IMR-90 (cell line): ENCODE measurements around the gene LRRC4C. TPM values are rescaled to one million over a fixed set of nuclear protein-coding genes. Genes with fewer than 3 reads are reported as not detected.

Source experiments
- ATAC-seq: fragments of 200-7000 bp; cut with Tn5 transposase; 2 replicates; pipeline ENCODE4 v1.9.1; 2020; ENCODE audit warnings: low read depth, mild to moderate bottlenecking, moderate library complexity
- BruUV-seq: library from RNA; stranded (reverse); fragments of 400-500 nt; replicated peaks from 2 replicates; lab custom pipeline; 2021; lab: Mats Ljungman, UMichigan
- CTCF ChIA-PET: fragments of 300-600 bp; formaldehyde crosslinking; extraction: SDS; loops from one replicate; lab custom pipeline; 2021; ENCODE audit warnings: antibody characterized with exemption; lab: Yijun Ruan, JAX
- POLR2A ChIA-PET: fragments of 300-600 bp; sonication (Branson Sonifier 250); formaldehyde crosslinking; loops from one replicate; lab custom pipeline; 2022; ENCODE audit warnings: antibody characterized with exemption; ENCODE audit not compliant: unreplicated experiment; lab: Charles Lee
- DNase-seq: peaks from one replicate; pipeline ENCODE4 v3.0.0; 2013
- H2AFZ ChIP-seq: replicated peaks from 2 replicates; pipeline ENCODE3; 2013; ENCODE audit warnings: low read length, mild to moderate bottlenecking; ENCODE audit not compliant: poor library complexity
- H2AK5ac ChIP-seq: 2 replicates; pipeline ENCODE4 v1.6.1; 2013; ENCODE audit warnings: low read depth, low read length, inconsistent platforms
- H2AK9ac ChIP-seq: replicated peaks from 2 replicates; pipeline ENCODE3; 2013; ENCODE audit warnings: mild to moderate bottlenecking, low read depth, low read length, moderate library complexity; ENCODE audit not compliant: poor library complexity
- H2BK120ac ChIP-seq: 2 replicates; pipeline ENCODE4 v1.6.1; 2013; ENCODE audit warnings: low read depth, low read length, inconsistent platforms
- H2BK15ac ChIP-seq: 3 replicates; pipeline ENCODE4 v1.6.1; 2013; ENCODE audit warnings: low read depth, low read length, inconsistent platforms
- H2BK20ac ChIP-seq: 2 replicates; pipeline ENCODE4 v1.6.1; 2013; ENCODE audit warnings: low read depth, mild to moderate bottlenecking, inconsistent platforms, low read length, moderate library complexity
- H2BK5ac ChIP-seq: 2 replicates; pipeline ENCODE4 v1.6.1; 2013; ENCODE audit warnings: mild to moderate bottlenecking, low read depth, low read length, inconsistent platforms; ENCODE audit not compliant: poor library complexity, severe bottlenecking
- H3K14ac ChIP-seq: replicated peaks from 2 replicates; pipeline ENCODE4 v1.6.1; 2013; ENCODE audit warnings: low read depth, low read length, inconsistent platforms
- H3K18ac ChIP-seq: 2 replicates; pipeline ENCODE4 v1.6.1; 2013; ENCODE audit warnings: low read depth, low read length, control low read depth
- H3K23ac ChIP-seq: 2 replicates; pipeline ENCODE4 v1.6.1; 2013; ENCODE audit warnings: low read depth, low read length, inconsistent platforms
- H3K27ac ChIP-seq: 2 replicates; pipeline ENCODE4 v1.5.1; 2013; ENCODE audit warnings: mild to moderate bottlenecking, control low read depth, low read length; ENCODE audit not compliant: insufficient read depth
- H3K27me3 ChIP-seq: 2 replicates; pipeline ENCODE4 v1.6.1; 2013; ENCODE audit warnings: low read length; ENCODE audit not compliant: control insufficient read depth, insufficient read depth
- H3K36me3 ChIP-seq: 2 replicates; pipeline ENCODE4 v1.6.1; 2013; ENCODE audit warnings: low read length, mixed read lengths; ENCODE audit not compliant: control insufficient read depth, insufficient read depth
- H3K4ac ChIP-seq: 2 replicates; pipeline ENCODE4 v1.6.1; 2013; ENCODE audit warnings: low read depth, low read length, inconsistent platforms
- H3K4me1 ChIP-seq: 2 replicates; pipeline ENCODE4 v1.6.1; 2013; ENCODE audit warnings: low read length, mixed read lengths; ENCODE audit not compliant: control insufficient read depth, insufficient read depth
- H3K4me2 ChIP-seq: 2 replicates; pipeline ENCODE4 v1.6.1; 2013; ENCODE audit warnings: low read depth, mild to moderate bottlenecking, control low read depth, low read length, moderate library complexity
- H3K4me3 ChIP-seq: 2 replicates; pipeline ENCODE4 v1.5.1; 2013; ENCODE audit warnings: low read depth, mild to moderate bottlenecking, control low read depth, low read length, moderate library complexity; ENCODE audit not compliant: insufficient read depth
- H3K56ac ChIP-seq: 2 replicates; pipeline ENCODE4 v1.6.1; 2013; ENCODE audit warnings: low read length, inconsistent platforms; ENCODE audit not compliant: insufficient read depth; ENCODE audit errors: extremely low read depth
- H3K79me1 ChIP-seq, 2 experiments: 2 replicates each; pipeline ENCODE4 v1.6.1; 2013; ENCODE audit warnings: low read length in 2 of 2, inconsistent platforms in 1 of 2, low read depth in 1 of 2
- H3K9ac ChIP-seq: 2 replicates; pipeline ENCODE4 v1.6.1; 2013; ENCODE audit warnings: low read depth, low read length, control low read depth
- H3K9me1 ChIP-seq: 2 replicates; pipeline ENCODE4 v1.6.1; 2013; ENCODE audit warnings: low read length, inconsistent platforms; ENCODE audit not compliant: insufficient read depth
- H3K9me3 ChIP-seq: 2 replicates; pipeline ENCODE4 v1.6.1; 2013; ENCODE audit warnings: low read length; ENCODE audit not compliant: control insufficient read depth, insufficient read depth
- H4K20me1 ChIP-seq: 2 replicates; pipeline ENCODE4 v1.6.1; 2013; ENCODE audit warnings: low read length, inconsistent platforms; ENCODE audit not compliant: insufficient read depth
- H4K5ac ChIP-seq: 2 replicates; pipeline ENCODE4 v1.6.1; 2013; ENCODE audit warnings: mild to moderate bottlenecking, low read depth, low read length, control low read depth
- H4K8ac ChIP-seq, 2 experiments: 2 replicates each; pipeline ENCODE4 v1.6.1; 2013; ENCODE audit warnings: low read depth in 2 of 2, low read length in 2 of 2, control low read depth in 1 of 2, inconsistent platforms in 1 of 2
- H4K91ac ChIP-seq: 2 replicates; pipeline ENCODE4 v1.6.1; 2013; ENCODE audit warnings: low read depth, low read length, inconsistent platforms; ENCODE audit not compliant: insufficient read depth
- BHLHE40 ChIP-seq: fragments of 150-350 bp; IDR thresholded peaks from 2 replicates; pipeline ENCODE4 v1.6.1; 2016; ENCODE audit warnings: mild to moderate bottlenecking, low read depth, low read length
- CHD1 ChIP-seq: IDR thresholded peaks from 2 replicates; pipeline ENCODE4 v1.6.1; 2012; ENCODE audit warnings: low read depth, low read length, improper control_type of control experiment
- FOS ChIP-seq: fragments of 150-350 bp; IDR thresholded peaks from 2 replicates; pipeline ENCODE4 v1.6.1; 2016; ENCODE audit warnings: low read depth, low read length
- NFE2L2 ChIP-seq: fragments of 150-350 bp; IDR thresholded peaks from 2 replicates; pipeline ENCODE4 v1.6.1; 2016; ENCODE audit warnings: low read depth, mild to moderate bottlenecking, low read length
- RAD21 ChIP-seq: IDR thresholded peaks from 2 replicates; pipeline ENCODE4 v1.6.1; 2012; ENCODE audit warnings: low read length, improper control_type of control experiment
- RFX5 ChIP-seq: IDR thresholded peaks from 2 replicates; pipeline ENCODE4 v1.8.0; 2012; ENCODE audit warnings: low read depth, mild to moderate bottlenecking, low read length, moderate library complexity
- dilution Hi-C: fragments of 300-500 bp; cut with HindIII; formaldehyde crosslinking; loops from one replicate; pipeline ENCODE4 v1.14.3; 2018; ENCODE audit warnings: low sequenced_read_pairs; ENCODE audit not compliant: unreplicated experiment
- in situ Hi-C: fragments of 300-500 bp; cut with MboI; formaldehyde crosslinking; loops from 3 replicates; pipeline ENCODE4 v1.14.3; 2019; ENCODE audit warnings: low sequenced_read_pairs, inconsistent platforms, mixed read lengths
- intact Hi-C: fragments of 100-400 bp; cut with micrococcal nuclease; formaldehyde crosslinking; loops from 2 replicates; pipeline ENCODE4 v1.10.0; 2022
- polyA plus RNA-seq, 3 experiments: library from polyadenylated mRNA; depleted of rRNA; stranded (reverse); fragments of >200 nt; gene quantifications; 2 replicates each; pipeline ENCODE4 v1.2.3, GENCODE V29; 2012; ENCODE audit warnings: low replicate concordance in 1 of 3
- total RNA-seq: library from RNA; depleted of rRNA; stranded (reverse); fragments of >200 nt; gene quantifications from 2 replicates; pipeline ENCODE4 v1.2.3, GENCODE V29; 2012

LRRC4C gene
- total and polyA plus RNA-seq, 2 of the 4 experiments (the other 2 are of a cell fraction), result under 0.01 to 0.03 TPM

DNA sequence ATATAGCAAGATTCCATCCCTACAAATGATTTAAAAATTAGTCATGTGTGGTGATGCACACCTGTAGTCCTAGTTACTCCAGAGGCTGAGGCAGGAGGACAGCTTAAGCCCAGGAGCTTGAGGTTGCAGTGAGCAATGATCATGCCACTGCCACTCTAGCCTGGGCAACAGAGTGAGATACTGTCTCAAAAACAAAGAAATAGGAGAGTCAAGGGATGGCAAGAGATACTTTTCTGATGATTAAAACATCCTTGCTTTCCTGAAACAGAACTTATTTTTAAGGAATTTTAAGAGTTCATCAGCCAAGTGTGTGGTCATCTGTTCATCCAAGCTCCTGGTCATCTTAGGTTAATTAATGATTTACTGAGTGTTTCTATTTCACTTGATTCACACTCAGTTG, 1252.0 kb downstream of the LRRC4C start:
- H3K79me1 ChIP-seq, result no peaks in the 10 kb centered on the region
- no peak overlapping the region for H2BK15ac ChIP-seq
- POLR2A ChIA-PET, result no interaction called here
- no peak overlapping the region for H3K23ac ChIP-seq
- no peak overlapping the region for H3K9ac ChIP-seq
- H3K9me1 ChIP-seq, result no peaks in the 10 kb centered on the region
- H2AK9ac ChIP-seq, result no peak overlapping the region
- H2BK120ac ChIP-seq, result no peak overlapping the region
- no peaks in the 10 kb centered on the region for H3K4me1 ChIP-seq
- no peaks in the 10 kb centered on the region for H3K9me3 ChIP-seq
- DNase-seq (no peak), ATAC-seq (no peak)
- no peak overlapping the region for H2AK5ac ChIP-seq
- no peak overlapping the region for H4K5ac ChIP-seq
- intact Hi-C loops, result no loop called here
- no peak overlapping the region for H3K4me3 ChIP-seq
- no peak overlapping the region for H3K56ac ChIP-seq
- H3K4ac ChIP-seq, result no peak overlapping the region
- no peak overlapping the region for H3K4me2 ChIP-seq
- H3K18ac ChIP-seq, result no peak overlapping the region
- dilution Hi-C loops, result no loop called here
- no peaks in the 10 kb centered on the region for H4K20me1 ChIP-seq
- CTCF ChIA-PET, result no interaction called here
- H4K8ac ChIP-seq, result no peak overlapping the region
- in situ Hi-C loops, result no loop called here
- no TSS peak for BruUV-seq
- no peaks in the 10 kb centered on the region for H3K36me3 ChIP-seq
- no peak for TF ChIP-seq RAD21
- TF ChIP-seq FOS, result no peak
- no peak for TF ChIP-seq BHLHE40
- no peak for TF ChIP-seq CHD1
- TF ChIP-seq RFX5, result no peak
- TF ChIP-seq NFE2L2, result no peak
- no peak overlapping the region for H4K91ac ChIP-seq
- no peak overlapping the region for H2AFZ ChIP-seq
- H2BK5ac ChIP-seq, result no peak overlapping the region
- no peaks in the 10 kb centered on the region for H3K27me3 ChIP-seq
- H3K14ac ChIP-seq, result no peak overlapping the region
- no peak overlapping the region for H2BK20ac ChIP-seq
- H3K27ac ChIP-seq, result no peak overlapping the region
